NCI-H1694 treated with DMSO at 0.1 percent for 48 hours (cell line): Measurements from ENCODE around the gene C5orf15.
"Not testable (repeated sequence)": the region's sequence is repeated elsewhere in the genome, so short reads cannot be mapped to it uniquely, and the experiment has no call there.

Experiments
- DNase-seq: peaks from one replicate; lab custom pipeline; 2025; lab: John Stamatoyannopoulos, UW

The C5orf15 gene

DNA sequence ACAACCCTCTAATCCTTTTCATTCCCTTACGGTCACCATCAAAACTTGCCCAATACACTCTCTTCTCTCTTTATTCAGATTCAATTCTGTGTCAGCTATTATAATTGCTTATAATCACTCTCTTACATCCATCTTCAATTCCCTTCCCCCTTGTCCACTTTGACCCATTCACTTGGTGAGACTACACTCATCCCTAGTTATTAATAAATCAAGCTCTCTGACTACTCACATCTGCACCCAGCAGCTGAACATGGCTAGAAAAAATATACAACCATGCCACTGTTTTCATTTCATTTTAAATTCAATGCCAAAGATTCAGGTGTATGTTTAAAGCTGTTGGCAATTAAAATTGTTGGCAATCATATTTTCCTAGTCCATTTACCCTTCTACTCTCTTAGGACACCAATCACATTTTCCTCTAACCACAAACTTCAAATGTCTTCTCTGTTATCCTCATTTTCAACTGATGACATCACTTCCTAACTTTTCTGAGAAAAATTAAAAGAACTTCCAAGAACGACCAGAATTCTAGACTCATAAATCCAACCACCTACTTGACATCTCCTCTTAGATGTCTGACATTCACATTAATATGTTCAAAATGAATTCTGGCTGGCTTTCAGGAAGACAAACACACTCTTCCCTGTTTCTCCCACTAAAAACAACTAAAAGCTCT lies 5.5 kb downstream of the C5orf15 start:
- no peak for DNase-seq

DNA sequence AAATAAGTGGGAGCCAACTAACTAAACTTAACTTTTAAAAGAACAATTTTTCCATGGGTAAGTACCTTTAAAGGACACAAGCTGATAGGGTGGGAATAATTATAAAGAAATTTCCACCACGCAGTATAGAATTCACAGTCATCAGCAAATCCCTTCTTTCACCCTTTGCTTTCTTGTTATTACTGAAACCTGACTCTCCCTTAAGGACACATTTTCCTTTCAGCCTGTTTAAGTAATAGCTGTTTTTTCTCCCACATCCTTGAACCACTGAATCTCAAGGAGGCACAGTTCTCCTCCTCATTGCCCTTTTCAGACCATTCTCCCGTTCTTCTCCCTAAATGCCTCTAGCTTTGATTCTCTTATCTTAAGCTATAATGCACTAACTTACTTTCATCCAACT lies 6.3 kb downstream of the C5orf15 start:
- no peak for DNase-seq

- no peak for DNase-seq
These were observed 8.8 kb downstream of the C5orf15 start for GRCh38 chr5:133959643-133960042.

DNA sequence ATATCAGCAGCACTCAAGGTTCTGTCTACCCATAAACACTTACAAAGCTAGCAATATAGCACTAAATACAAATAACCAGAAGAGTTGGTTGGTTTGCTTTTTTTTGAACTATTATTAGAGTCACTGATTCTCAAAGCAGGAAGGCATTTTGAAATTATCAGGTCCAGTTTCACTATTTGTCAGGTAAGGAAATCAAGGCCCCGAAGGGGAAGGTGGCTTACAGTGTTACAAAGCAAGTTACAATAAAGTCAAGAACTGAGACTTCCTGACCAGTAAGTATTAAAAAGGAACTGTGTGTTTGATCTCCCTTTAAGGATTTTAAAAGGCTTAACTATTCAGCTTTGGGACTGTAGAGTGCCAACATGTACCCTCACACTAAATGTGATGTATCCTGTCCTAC lies 10.8 kb downstream of the C5orf15 start:
- DNase-seq, result no peak

DNA sequence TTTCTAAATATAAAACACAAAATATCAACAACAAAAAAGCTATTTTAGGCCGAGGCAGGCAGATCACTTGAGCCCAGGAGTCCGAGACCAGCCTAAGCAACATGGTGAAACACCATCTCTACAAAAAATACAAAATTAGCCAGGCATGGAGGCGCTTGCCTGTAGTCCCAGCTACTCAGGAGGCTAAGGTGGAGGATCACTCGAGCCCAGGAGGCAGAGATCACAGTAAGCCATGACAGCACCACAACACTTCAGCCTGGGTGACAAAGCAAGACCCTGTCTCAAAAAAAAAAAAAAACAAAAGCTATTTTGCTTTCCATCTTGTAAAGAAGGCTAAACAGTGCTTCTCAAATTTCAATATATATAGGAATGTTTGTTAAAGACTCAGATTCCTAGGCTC lies 11.3 kb downstream of the C5orf15 start:
- no peak for DNase-seq

- not testable (repeated sequence) for DNase-seq
These were observed 12.2 kb downstream of the C5orf15 start for GRCh38 chr5:133956196-133956595.

DNA sequence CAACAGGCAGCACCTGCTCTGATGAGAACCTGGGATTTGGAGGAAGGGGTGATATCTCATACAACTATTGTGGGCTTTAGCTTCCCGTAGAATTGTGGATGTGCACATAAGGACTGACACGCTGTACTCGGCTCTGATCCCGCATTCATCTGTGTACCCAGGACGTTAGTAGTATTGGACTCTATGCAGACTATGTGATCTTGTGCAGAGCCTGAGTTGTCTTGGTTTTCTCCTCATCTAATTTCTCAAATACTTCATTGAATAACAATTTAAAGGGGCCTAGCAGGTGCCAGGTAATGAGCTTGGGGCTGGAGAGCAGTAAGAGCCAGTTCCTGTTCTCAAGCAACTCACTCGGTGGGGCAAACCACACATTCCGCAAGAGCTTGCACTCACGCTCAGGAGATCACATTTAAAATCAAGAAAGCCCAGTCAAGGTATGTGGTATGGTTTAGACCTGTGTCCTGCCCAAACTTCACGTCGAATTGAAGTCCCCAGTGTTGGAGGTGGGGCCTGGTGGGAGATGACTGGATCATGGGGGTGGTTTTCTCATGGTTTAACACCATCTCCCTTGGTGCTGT lies 14.8 kb downstream of the C5orf15 start:
- no peak for DNase-seq

- no peak for DNase-seq
These were observed 15.5 kb downstream of the C5orf15 start for GRCh38 chr5:133952729-133953567.

GRCh38 chr5:133950821-133951612 lies 17.4 kb downstream of the C5orf15 start:
- DNase-seq, result no peak

DNA sequence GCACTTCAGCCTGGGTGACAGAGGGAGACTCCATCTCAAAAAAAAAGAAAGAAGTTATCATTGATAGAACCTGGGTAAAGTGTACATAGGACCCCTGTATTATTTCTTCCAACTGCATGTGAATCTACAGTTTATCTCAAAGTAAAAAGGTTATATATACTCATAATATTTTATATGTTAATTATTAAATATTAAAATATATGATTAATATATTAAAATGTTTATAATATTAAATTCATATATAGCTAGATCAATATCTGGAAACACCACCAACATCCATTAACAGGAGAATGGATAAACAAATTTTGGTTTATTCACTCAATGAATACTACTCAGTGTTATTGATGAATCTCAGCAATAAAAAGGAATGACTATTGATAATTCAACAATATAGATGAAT lies 19.7 kb downstream of the C5orf15 start:
- DNase-seq, result no peak

GRCh38 chr5:133947431-133947841 lies 21.0 kb downstream of the C5orf15 start:
- no peak for DNase-seq

- no peak for DNase-seq
These were observed 22.9 kb downstream of the C5orf15 start for GRCh38 chr5:133945568-133945967.

DNA sequence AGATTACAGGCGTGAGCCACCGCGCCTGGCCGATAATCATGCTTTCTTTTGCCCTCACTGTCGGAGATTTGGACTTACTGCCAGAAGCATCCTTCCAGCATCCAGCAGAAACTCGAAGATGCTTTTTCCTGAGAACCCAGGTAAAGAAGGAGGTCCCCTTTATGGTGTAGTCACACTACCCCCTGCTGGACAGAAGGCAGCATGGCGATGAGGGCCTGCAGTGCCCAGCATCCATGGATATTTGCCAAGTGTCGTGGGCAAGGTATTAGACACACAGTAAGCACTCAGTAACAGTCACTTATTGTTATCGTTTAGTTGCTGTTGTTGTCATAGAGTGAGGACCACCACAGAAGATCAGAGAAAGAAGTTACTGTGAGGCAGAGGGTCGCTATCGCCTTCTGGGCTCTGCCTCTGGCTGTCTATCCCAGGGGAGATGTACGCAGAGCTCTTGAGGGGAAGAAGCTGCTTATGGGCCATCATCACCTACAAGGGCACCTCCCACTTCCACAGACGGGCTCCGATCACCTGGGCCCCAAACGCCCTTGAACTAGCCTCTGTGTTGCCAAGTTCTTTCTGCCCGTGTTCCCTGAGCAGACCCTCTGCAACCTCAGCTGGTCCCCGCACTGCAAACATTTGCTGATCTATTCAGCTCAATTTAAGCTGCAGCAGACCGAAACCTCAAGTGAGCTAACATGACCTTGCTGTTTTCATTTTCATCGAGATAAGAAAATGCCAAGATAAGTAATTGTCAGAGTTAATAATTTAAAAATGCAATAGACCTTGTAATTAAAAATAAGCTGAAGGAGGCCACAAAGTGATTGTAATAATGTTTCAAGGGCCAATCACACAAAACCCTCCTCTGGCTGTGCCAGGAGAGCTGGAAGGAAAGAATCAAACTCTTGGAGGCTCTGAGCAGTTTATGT lies 23.9 kb downstream of the C5orf15 start:
- DNase-seq, result peak; percentile 18

GRCh38 chr5:133943475-133943817 lies 25.0 kb downstream of the C5orf15 start:
- DNase-seq, result no peak

DNA sequence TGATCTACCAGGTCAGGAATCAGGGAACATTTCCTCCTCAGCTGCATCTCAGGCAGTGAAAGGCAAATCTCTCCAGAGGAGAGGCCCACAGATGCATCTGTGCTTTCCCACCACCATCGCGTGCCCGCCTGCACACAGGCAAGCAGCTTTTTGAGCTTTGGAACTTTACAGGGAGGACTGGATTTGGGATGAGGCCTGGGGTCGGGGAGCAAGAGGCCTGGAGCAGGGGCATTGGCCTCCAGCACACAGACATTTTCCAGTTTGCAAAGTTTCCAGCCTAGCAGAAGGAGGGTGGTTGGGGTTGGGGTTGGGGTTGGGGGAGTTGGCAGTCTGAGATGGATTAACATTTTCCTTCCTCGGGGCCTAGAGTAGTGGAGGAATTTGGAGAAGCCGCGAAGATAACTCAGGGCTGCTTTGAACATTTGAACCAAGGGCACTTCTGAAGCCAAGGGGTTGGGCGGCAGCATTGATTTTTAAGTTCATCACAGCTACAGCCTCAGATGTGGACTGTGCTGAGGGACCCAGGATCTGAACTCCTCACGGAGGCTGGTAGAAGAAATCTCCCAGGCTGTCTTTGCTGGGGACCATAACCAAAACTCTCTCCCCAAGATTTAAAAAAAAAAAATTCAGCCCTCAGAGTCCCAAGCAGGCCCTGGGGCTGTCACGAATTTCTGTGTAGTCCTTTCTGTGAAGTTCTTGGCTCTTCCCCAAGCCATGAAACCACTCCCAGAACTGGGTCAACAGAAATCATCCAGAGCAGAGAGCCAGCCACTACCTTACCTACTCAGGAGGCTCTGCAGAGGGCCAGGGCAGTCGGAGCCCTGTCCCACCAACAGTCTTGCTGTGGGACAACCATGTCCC lies 25.6 kb downstream of the C5orf15 start:
- DNase-seq, result no peak

DNA sequence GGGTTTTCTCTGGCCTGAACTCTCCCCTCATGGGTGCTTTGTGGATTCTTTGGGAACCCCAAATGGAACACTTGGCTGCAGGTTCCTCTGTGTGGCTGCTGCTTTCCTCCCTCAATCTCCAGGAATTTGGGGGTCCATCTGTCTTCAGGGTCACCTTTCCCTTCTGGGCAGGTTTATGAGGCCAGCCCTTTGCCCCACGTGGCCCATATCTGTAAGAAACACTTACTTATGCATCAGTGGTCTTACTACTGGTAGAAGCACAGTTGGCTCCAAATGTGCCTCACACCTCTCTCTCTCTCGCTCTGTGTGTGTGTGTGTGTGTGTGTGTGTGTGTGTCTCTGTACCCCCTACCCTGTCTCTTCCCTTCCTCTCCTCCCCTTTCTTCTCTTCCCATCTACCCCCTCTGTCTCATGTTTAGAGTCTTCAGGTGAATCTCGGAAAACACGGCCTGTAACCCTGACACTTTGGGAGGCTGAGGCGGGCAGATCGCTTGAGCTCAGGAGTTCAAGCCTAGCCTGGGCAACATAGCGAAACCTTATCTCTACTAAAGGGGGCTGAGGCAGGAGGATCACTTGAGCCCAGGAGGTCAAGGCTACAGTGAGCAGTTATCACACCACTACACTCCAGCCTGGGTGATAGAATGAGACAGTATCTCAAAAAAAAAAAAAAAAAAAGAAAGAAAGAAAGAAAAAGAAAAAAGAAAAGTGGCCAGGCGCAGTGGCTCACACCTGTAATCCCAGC lies 26.8 kb downstream of the C5orf15 start:
- no peak for DNase-seq

DNA sequence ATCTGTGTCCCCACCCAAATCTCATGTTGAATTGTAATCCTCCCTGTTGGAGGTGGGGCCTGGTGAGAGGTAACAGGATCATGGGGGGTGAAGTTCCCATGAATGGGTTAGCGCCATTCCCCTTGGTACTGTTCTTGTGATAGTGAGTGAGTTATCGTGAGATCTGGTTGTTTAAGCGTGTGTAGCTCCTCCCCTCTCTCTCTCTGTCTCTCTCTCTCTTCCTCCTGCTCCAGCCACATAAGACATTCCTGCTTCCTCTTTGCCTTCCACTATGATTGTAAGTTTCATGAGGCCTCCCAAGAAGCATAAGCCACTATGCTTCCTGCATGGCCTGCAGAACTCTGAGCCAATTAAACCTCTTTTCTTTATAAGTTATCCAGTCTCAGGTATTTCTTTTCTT lies 28.8 kb downstream of the C5orf15 start:
- DNase-seq, result no peak

DNA sequence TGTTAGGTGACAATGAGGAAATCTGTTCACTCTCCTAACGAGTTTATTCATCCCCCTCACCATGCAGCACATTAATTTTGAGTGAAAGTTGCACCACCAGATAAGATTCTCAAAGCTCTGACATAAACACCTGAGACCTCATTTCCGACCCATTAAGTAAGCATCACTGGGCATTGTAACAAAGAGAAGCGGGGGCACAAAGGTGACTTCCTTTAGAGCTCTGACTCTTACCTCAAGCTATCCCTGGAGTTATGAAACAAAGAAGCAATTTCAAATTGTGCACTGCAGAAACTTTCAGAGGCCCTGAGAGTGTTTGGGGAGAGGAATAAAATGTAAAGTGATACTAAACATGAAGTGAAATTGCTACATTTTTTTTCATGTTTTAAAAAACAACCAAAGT lies 29.5 kb downstream of the C5orf15 start:
- no peak for DNase-seq

DNA sequence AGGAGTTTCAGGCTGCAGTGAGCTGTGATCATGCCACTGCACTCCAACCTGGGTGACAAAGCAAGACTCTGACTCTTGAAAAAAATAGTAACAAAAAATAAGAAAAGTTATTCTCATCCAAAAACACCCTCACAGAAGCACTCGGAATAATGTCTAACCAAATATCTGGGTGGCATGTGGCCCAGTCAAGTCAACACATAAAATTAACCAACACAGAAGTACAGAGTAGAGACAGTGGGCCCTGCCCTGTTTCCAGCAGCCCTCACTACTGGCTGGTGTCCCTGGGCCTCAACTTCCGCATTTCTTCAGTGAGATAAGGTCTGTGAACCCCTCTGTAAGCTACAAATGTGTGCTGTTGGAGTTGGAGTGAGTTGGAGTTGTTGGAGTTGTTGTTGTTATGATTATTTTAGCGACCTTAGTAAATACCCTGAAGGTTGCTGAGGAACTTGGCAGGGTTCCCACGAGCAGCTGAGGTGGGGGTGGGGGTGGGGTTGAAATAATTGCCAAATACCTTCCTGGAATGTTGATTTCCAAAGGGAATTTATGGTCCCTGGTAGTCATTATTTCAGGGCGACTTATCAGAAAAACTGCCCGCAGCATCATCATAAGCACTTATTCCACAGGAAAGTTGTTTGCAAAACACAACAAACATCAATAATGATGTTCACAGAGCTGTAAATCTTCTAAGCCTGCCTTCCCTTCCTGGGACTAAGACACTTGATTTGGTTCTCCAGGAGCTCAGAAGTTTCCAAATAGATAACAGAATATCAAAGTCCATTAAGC lies 30.2 kb downstream of the C5orf15 start:
- no peak for DNase-seq
